Progenitor cell of endocrine pancreas (in vitro differentiated cells): ENCODE data around the gene SPSB2. TPM values are rescaled to one million over a fixed set of nuclear protein-coding genes. Genes with fewer than 3 reads are reported as not detected.
A peak's percentile ranks its signal among the peaks of the same experiment; 100 is the strongest.
"Not testable (repeated sequence)": the region's sequence is repeated elsewhere in the genome, so short reads cannot be mapped to it uniquely, and the experiment has no call there.

Experiments used
- DNase-seq: peaks from one replicate; pipeline ENCODE4 v3.0.0; 2021; ENCODE audit warnings: low spot score; ENCODE audit not compliant: unreplicated experiment
- H3K27ac Mint-ChIP-seq: 2 replicates; pipeline ENCODE4 v1.8.0; 2021; ENCODE audit warnings: mild to moderate bottlenecking, moderate library complexity, mixed read lengths
- H3K27me3 Mint-ChIP-seq: 2 replicates; pipeline ENCODE4 v1.8.0; 2021; ENCODE audit warnings: mixed read lengths
- H3K36me3 Mint-ChIP-seq: 2 replicates; pipeline ENCODE4 v1.8.0; 2022; ENCODE audit warnings: mixed read lengths; ENCODE audit not compliant: insufficient read depth
- H3K4me1 Mint-ChIP-seq: 2 replicates; pipeline ENCODE4 v1.8.0; 2021; ENCODE audit warnings: low read depth, mixed read lengths
- H3K4me3 Mint-ChIP-seq: 2 replicates; pipeline ENCODE4 v1.8.0; 2021; ENCODE audit warnings: low read depth, mild to moderate bottlenecking, moderate library complexity, mixed read lengths
- H3K9me3 Mint-ChIP-seq: 2 replicates; pipeline ENCODE4 v1.8.0; 2021; ENCODE audit warnings: low read depth, mixed read lengths
- total RNA-seq: library from RNA; stranded (reverse); gene quantifications from 2 replicates; pipeline ENCODE4 v1.2.1, GENCODE V29; 2021
- TF ChIP-seq, protein P1 (sequence below): fragments of 200-600 bp; sonication (generic); IDR thresholded peaks from one replicate; pipeline ENCODE4 v1.5.0; 2021; ENCODE audit warnings: antibody characterized with exemption, mild to moderate bottlenecking; ENCODE audit not compliant: unreplicated experiment

The SPSB2 gene
- total RNA-seq, 1 donor from 2014 or later = 11.7 TPM

GRCh38 chr12:6872073-6873048 is 742 bp downstream of the SPSB2 start:
- peaks cover 32% of the 10 kb centered on the region for H3K4me1 Mint-ChIP-seq
- H3K36me3 Mint-ChIP-seq = peaks cover 23% of the 10 kb centered on the region
- peak overlapping the region; percentile 93 for H3K4me3 Mint-ChIP-seq
- H3K9me3 Mint-ChIP-seq = no peaks in the 10 kb centered on the region
- peak; percentile 98 for DNase-seq
- no peaks in the 10 kb centered on the region for H3K27me3 Mint-ChIP-seq
- peak overlapping the region; percentile 92 for H3K27ac Mint-ChIP-seq
- TF ChIP-seq, protein P1, sequence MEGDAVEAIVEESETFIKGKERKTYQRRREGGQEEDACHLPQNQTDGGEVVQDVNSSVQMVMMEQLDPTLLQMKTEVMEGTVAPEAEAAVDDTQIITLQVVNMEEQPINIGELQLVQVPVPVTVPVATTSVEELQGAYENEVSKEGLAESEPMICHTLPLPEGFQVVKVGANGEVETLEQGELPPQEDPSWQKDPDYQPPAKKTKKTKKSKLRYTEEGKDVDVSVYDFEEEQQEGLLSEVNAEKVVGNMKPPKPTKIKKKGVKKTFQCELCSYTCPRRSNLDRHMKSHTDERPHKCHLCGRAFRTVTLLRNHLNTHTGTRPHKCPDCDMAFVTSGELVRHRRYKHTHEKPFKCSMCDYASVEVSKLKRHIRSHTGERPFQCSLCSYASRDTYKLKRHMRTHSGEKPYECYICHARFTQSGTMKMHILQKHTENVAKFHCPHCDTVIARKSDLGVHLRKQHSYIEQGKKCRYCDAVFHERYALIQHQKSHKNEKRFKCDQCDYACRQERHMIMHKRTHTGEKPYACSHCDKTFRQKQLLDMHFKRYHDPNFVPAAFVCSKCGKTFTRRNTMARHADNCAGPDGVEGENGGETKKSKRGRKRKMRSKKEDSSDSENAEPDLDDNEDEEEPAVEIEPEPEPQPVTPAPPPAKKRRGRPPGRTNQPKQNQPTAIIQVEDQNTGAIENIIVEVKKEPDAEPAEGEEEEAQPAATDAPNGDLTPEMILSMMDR = peak; percentile 100

DNA sequence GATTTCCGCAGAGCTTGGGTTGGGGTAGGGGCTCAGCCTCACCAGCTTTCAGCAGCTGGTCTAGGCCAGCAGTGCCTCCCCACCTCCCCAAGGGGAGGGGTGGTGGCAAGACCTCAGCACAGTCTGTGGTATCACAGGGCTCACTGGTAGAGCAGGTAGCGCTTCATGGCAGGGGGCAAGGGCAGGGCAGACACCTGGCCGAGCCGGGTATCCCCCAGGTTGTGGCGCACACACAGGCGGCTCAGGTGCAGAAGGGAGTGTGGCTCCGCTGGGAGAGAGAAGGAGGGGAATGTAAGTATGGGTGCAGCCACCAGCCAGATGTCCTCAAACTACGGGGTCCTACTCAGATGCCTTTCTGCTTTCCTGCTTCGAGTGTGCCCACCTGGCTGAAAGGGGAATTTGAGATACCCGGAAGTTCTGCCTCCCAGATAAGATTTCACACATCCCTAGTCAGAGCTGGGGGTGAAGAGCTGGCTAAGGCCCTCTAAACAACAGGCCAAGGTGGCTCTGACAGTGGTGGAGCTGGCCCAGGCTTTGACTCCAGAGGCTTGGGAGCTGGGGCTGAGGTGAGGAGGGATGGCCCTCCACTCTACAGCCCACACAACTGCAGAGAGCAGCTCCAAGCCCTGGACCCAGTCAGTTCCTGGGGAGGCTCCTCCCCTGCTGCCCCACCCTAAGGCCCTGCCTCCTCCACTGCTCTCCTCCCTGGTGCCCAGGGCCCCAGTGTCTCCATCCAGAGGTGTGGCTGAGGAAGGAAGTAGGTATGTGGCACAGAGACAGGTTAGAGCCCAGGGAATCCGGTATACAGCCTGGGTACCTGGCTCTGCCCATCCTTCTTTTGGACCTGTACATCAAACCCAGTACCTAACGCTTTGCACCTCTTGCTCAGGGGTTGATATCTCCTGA is 1.8 kb downstream of the SPSB2 start:
- TF ChIP-seq, protein P1 = no peak
- H3K27ac Mint-ChIP-seq = peak overlapping the region; percentile 92
- peaks cover 4% of the 10 kb centered on the region for H3K27me3 Mint-ChIP-seq
- DNase-seq = no peak
- H3K4me3 Mint-ChIP-seq = peak overlapping the region; percentile 93
- H3K4me1 Mint-ChIP-seq = peaks cover 32% of the 10 kb centered on the region
- peaks cover 20% of the 10 kb centered on the region for H3K36me3 Mint-ChIP-seq
- H3K9me3 Mint-ChIP-seq = no peaks in the 10 kb centered on the region

DNA sequence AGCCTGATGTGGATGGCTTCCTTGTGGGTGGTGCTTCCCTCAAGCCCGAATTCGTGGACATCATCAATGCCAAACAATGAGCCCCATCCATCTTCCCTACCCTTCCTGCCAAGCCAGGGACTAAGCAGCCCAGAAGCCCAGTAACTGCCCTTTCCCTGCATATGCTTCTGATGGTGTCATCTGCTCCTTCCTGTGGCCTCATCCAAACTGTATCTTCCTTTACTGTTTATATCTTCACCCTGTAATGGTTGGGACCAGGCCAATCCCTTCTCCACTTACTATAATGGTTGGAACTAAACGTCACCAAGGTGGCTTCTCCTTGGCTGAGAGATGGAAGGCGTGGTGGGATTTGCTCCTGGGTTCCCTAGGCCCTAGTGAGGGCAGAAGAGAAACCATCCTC is 2.8 kb downstream of the SPSB2 start:
- not testable (repeated sequence) for DNase-seq, H3K4me3 Mint-ChIP-seq, H3K27ac Mint-ChIP-seq, H3K27me3 Mint-ChIP-seq, H3K9me3 Mint-ChIP-seq
- H3K36me3 Mint-ChIP-seq = peaks cover 22% of the 10 kb centered on the region
- H3K4me1 Mint-ChIP-seq = peaks cover 30% of the 10 kb centered on the region

DNA sequence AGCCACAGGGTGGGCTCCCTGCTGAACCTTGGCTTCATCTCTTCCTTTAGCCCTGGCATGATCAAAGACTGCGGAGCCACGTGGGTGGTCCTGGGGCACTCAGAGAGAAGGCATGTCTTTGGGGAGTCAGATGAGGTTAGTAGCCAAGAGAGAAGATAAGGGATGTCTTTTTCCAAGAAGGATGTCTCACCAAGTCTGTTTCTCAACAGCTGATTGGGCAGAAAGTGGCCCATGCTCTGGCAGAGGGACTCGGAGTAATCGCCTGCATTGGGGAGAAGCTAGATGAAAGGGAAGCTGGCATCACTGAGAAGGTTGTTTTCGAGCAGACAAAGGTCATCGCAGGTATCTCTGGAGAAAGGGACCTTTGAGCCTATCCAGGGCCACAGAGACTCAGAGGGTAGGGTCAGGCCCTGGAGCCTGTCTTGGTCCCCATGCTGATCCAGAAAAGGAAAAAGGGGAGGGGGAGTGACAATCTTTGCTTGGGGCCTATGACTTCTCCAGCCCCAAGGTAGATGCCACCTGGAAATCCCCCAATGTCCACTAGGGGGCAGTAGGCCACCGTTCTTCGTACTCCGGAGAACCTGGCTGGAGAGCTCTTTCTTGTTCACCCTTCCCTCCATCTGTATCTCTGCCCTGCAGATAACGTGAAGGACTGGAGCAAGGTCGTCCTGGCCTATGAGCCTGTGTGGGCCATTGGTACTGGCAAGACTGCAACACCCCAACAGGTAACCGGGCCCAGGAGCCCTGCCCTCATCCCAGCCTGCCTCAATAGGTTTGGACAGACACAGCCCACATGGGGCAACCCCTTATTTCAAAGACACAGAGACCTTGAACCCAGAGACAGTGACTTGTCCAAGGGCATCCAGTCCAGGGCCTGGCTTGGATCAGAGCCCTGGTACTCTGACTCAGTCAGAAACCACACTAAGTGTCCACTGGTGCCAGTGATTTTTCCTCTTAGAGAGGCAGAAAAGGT is 3.8 kb downstream of the SPSB2 start:
- peak overlapping the region; percentile 85 for H3K27ac Mint-ChIP-seq
- H3K27me3 Mint-ChIP-seq = peaks cover 10% of the 10 kb centered on the region
- TF ChIP-seq, protein P1 = peak; percentile 100
- DNase-seq = peak; percentile 95
- peaks cover 29% of the 10 kb centered on the region for H3K36me3 Mint-ChIP-seq
- H3K9me3 Mint-ChIP-seq = no peaks in the 10 kb centered on the region
- H3K4me1 Mint-ChIP-seq = peaks cover 30% of the 10 kb centered on the region
- peak overlapping the region; percentile 94 for H3K4me3 Mint-ChIP-seq
